Measurements from ENCODE around the gene TCHH.

DNA sequence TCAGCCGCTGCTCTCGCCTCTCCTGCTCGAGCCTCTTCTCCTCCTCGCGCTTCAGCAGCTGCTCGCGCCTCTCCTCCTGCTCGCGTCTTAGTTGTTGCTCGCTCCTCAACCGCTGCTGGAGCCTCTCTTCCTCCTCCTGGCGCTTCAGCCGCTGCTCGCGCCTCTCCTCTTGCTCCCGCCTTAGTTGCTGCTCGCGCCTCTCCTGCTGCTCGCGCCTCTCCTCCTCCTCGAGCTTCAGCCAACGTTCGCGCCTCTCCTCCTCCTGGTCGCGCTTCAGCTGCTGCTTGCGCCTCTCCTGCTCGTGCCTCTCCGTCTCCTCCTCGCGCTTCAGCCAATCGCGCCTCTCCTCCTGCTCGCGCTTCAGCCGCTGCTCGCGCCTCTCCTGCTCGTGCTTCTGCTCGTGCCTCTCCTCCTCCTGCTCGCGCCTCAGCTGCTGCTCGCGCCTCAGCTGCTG lies 3.7 kb downstream of the TCHH start:
- TF ChIP-seq, protein P1, sequence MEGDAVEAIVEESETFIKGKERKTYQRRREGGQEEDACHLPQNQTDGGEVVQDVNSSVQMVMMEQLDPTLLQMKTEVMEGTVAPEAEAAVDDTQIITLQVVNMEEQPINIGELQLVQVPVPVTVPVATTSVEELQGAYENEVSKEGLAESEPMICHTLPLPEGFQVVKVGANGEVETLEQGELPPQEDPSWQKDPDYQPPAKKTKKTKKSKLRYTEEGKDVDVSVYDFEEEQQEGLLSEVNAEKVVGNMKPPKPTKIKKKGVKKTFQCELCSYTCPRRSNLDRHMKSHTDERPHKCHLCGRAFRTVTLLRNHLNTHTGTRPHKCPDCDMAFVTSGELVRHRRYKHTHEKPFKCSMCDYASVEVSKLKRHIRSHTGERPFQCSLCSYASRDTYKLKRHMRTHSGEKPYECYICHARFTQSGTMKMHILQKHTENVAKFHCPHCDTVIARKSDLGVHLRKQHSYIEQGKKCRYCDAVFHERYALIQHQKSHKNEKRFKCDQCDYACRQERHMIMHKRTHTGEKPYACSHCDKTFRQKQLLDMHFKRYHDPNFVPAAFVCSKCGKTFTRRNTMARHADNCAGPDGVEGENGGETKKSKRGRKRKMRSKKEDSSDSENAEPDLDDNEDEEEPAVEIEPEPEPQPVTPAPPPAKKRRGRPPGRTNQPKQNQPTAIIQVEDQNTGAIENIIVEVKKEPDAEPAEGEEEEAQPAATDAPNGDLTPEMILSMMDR (IDR thresholded peaks at IDR 0.05) = no peak
- TF ChIP-seq EP300 (IDR thresholded peaks at IDR 0.05) = no peak
- TF ChIP-seq POLR2AphosphoS5 (IDR thresholded peaks at IDR 0.05) = no peak
